Measurements from ENCODE around the gene GUCA2A. TPM values are rescaled to one million over a fixed set of nuclear protein-coding genes. Genes with fewer than 3 reads are reported as not detected.

The GUCA2A gene
- total and polyA plus RNA-seq, 8 donors: 1.8 to 3.1 TPM; not detected in 6

- Histone ChIP-seq H3K27me3 (peaks cover 0 to 45% (median 2%) of the 10 kb centered on the region in 3 donors), H3K4me3 (no peak overlapping the region), H3K4me1 (no peaks in the 10 kb centered on the region), H3K36me3 (no peaks in the 10 kb centered on the region), H3K9me3 (no peaks in the 10 kb centered on the region), H3K27ac (no peak overlapping the region)
- TF ChIP-seq EP300 (IDR thresholded peaks at IDR 0.05) (no peak), POLR2A (IDR thresholded peaks at IDR 0.05) (no peak), CTCF (IDR thresholded peaks at IDR 0.05) (no peak), POLR2AphosphoS5 (IDR thresholded peaks at IDR 0.05) (no peak)
- intact Hi-C loops (cut with DNase I; ENCODE audit: low total_unique reads): no loop called here
- DNase-seq: no peak
- 89 to 96% (median 94%) methylated on average over 3 of the region's 3 CpGs for WGBS, 5 donors
Measured at GRCh38 chr1:42139444-42139843, 25.1 kb downstream of the GUCA2A start.

GRCh38 chr1:42138586-42138985 lies 26.0 kb downstream of the GUCA2A start:
- TF ChIP-seq CTCF (IDR thresholded peaks at IDR 0.05): no peak
- TF ChIP-seq EP300 (IDR thresholded peaks at IDR 0.05): no peak
- no peak for TF ChIP-seq POLR2A (IDR thresholded peaks at IDR 0.05)
- no peak for TF ChIP-seq POLR2AphosphoS5 (IDR thresholded peaks at IDR 0.05)
- no peaks in the 10 kb centered on the region for H3K4me1 ChIP-seq
- intact Hi-C loops (cut with DNase I; ENCODE audit: low total_unique reads): no loop called here
- no peaks in the 10 kb centered on the region for H3K9me3 ChIP-seq
- H3K27ac ChIP-seq: no peak overlapping the region
- 88 to 94% (median 92%) methylated on average over 4 of the region's 4 CpGs for WGBS, 5 donors
- peaks cover 0 to 37% (median 0%) of the 10 kb centered on the region in 3 donors for H3K27me3 ChIP-seq
- DNase-seq: no peak
- H3K36me3 ChIP-seq: no peaks in the 10 kb centered on the region
- no peak overlapping the region for H3K4me3 ChIP-seq

- H3K9me3 ChIP-seq: no peaks in the 10 kb centered on the region
- H3K4me1 ChIP-seq: no peaks in the 10 kb centered on the region
- no peak overlapping the region for H3K27ac ChIP-seq
- H3K36me3 ChIP-seq: no peaks in the 10 kb centered on the region
- H3K4me3 ChIP-seq: no peak overlapping the region
- intact Hi-C loops (cut with DNase I; ENCODE audit: low total_unique reads): no loop called here
- TF ChIP-seq POLR2A (IDR thresholded peaks at IDR 0.05): no peak
- TF ChIP-seq CTCF (IDR thresholded peaks at IDR 0.05): no peak
- no peak for TF ChIP-seq POLR2AphosphoS5 (IDR thresholded peaks at IDR 0.05)
- TF ChIP-seq EP300 (IDR thresholded peaks at IDR 0.05): no peak
- peaks cover 0 to 29% (median 0%) of the 10 kb centered on the region in 3 donors for H3K27me3 ChIP-seq
- no peak for DNase-seq
- 69 to 80% (median 72%) methylated on average over 10 of the region's 10 CpGs for WGBS, 5 donors
Measured at GRCh38 chr1:42137766-42138165, 26.8 kb downstream of the GUCA2A start.

GRCh38 chr1:42136466-42136865 lies 28.1 kb downstream of the GUCA2A start:
- no peaks in the 10 kb centered on the region for H3K4me1 ChIP-seq
- H3K36me3 ChIP-seq: no peaks in the 10 kb centered on the region
- no peak for DNase-seq
- no peak overlapping the region for H3K4me3 ChIP-seq
- no peaks in the 10 kb centered on the region for H3K9me3 ChIP-seq
- H3K27me3 ChIP-seq: peaks cover 0 to 16% (median 0%) of the 10 kb centered on the region in 3 donors
- intact Hi-C loops (cut with DNase I; ENCODE audit: low total_unique reads): no loop called here
- TF ChIP-seq POLR2AphosphoS5 (IDR thresholded peaks at IDR 0.05) (no peak), EP300 (IDR thresholded peaks at IDR 0.05) (no peak), POLR2A (IDR thresholded peaks at IDR 0.05) (no peak)
- no peak overlapping the region for H3K27ac ChIP-seq

GRCh38 chr1:42135426-42135825 lies 29.1 kb downstream of the GUCA2A start:
- no peak overlapping the region for H3K27ac ChIP-seq
- WGBS, 5 donors: 27 to 50% (median 49%) methylated on average over 3 of the region's 3 CpGs
- intact Hi-C loops (cut with DNase I; ENCODE audit: low total_unique reads): no loop called here
- no peaks in the 10 kb centered on the region for H3K4me1 ChIP-seq
- no peak overlapping the region for H3K4me3 ChIP-seq
- no peaks in the 10 kb centered on the region for H3K9me3 ChIP-seq
- DNase-seq: no peak
- peaks cover 0 to 10% (median 0%) of the 10 kb centered on the region in 3 donors for H3K27me3 ChIP-seq
- no peak for TF ChIP-seq POLR2AphosphoS5 (IDR thresholded peaks at IDR 0.05)
- no peak for TF ChIP-seq CTCF (IDR thresholded peaks at IDR 0.05)
- TF ChIP-seq EP300 (IDR thresholded peaks at IDR 0.05): no peak
- TF ChIP-seq POLR2A (IDR thresholded peaks at IDR 0.05): no peak
- H3K36me3 ChIP-seq: no peaks in the 10 kb centered on the region
